H1 (cell line): ENCODE data around the gene ALDH1A2. TPM values are rescaled to one million over a fixed set of nuclear protein-coding genes. Genes with fewer than 3 reads are reported as not detected.

Experiments used
- CTCF ChIA-PET: fragments of 300-600 bp; sonication (Branson Sonifier 250); formaldehyde crosslinking; loops from one replicate; lab custom pipeline; 2021; ENCODE audit not compliant: partially characterized antibody; lab: Charles Lee
- POLR2A ChIA-PET: fragments of 300-600 bp; sonication (Branson Sonifier 250); formaldehyde crosslinking; loops from one replicate; lab custom pipeline; 2021; ENCODE audit warnings: inconsistent platforms; ENCODE audit not compliant: partially characterized antibody; lab: Charles Lee
- DNase-seq, 2 experiments: peaks; one replicate each; pipeline versions ENCODE4 v3.0.0 to v3.0.0-alpha.2; 2010 to 2022; ENCODE audit warnings: low spot score in 2 of 2, low read depth in 1 of 2, mixed read lengths in 1 of 2
- FAIRE-seq: peaks from 2 replicates; lab custom pipeline; 2011; peaks lifted over from hg19 to GRCh38; lab: Jason Lieb, UNC
- H2AFZ ChIP-seq: 2 replicates; pipeline ENCODE4 v1.8.1; 2012; ENCODE audit warnings: low read length, inconsistent platforms
- H2AK5ac ChIP-seq: 2 replicates; pipeline ENCODE4 v1.6.1; 2013; ENCODE audit warnings: low read depth, low read length
- H2BK120ac ChIP-seq: replicated peaks from 2 replicates; pipeline ENCODE3; 2013; ENCODE audit warnings: low read depth, low read length, inconsistent platforms
- H2BK12ac ChIP-seq: 2 replicates; pipeline ENCODE4 v1.6.1; 2013; ENCODE audit warnings: low read depth, low read length
- H2BK15ac ChIP-seq: 2 replicates; pipeline ENCODE4 v1.6.1; 2013; ENCODE audit warnings: low read length
- H2BK20ac ChIP-seq: 2 replicates; pipeline ENCODE4 v1.6.1; 2013; ENCODE audit warnings: low read length
- H2BK5ac ChIP-seq: 2 replicates; pipeline ENCODE4 v1.6.1; 2013; ENCODE audit warnings: low read depth, low read length
- H3K14ac ChIP-seq: 2 replicates; pipeline ENCODE4 v1.6.1; 2013; ENCODE audit warnings: inconsistent platforms; ENCODE audit not compliant: insufficient read length
- H3K18ac ChIP-seq: 2 replicates; pipeline ENCODE4 v1.6.1; 2013; ENCODE audit warnings: low read length; ENCODE audit errors: extremely low read depth
- H3K23ac ChIP-seq: 2 replicates; pipeline ENCODE4 v1.6.1; 2013; ENCODE audit warnings: inconsistent platforms; ENCODE audit not compliant: insufficient read length
- H3K23me2 ChIP-seq: 2 replicates; pipeline ENCODE4 v1.6.1; 2013; ENCODE audit warnings: low read depth, low read length
- H3K27ac ChIP-seq: 2 replicates; pipeline ENCODE4 v1.6.1; 2011; ENCODE audit warnings: low read depth, low read length, inconsistent platforms
- H3K27me3 ChIP-seq, 4 experiments: replicated peaks in 1 of 4; 1 replicate in 1 of 4; 2 replicates in 3 of 4; pipeline versions ENCODE4 v1.6.1 to v1.8.1; 2011 to 2013; ENCODE audit warnings: low read length in 3 of 4, mild to moderate bottlenecking in 3 of 4, inconsistent platforms in 2 of 4, mixed read lengths in 2 of 4, moderate library complexity in 1 of 4; ENCODE audit not compliant: control insufficient read depth in 3 of 4, insufficient read depth in 3 of 4; ENCODE audit errors: extremely low read depth in 1 of 4
- H3K36me3 ChIP-seq, 4 experiments: 2 replicates each; pipeline versions ENCODE4 v1.6.1 to v1.8.1; 2011 to 2013; ENCODE audit warnings: mild to moderate bottlenecking in 4 of 4, low read length in 3 of 4, moderate library complexity in 2 of 4, control low read depth in 1 of 4, inconsistent platforms in 1 of 4; ENCODE audit not compliant: insufficient read depth in 4 of 4, control insufficient read depth in 2 of 4
- H3K4ac ChIP-seq: replicated peaks from 2 replicates; pipeline ENCODE3; 2013; ENCODE audit warnings: low read length, low read depth, mixed read lengths, inconsistent platforms; ENCODE audit not compliant: insufficient read length
- H3K4me1 ChIP-seq, 4 experiments: replicated peaks in 1 of 4; 1 replicate in 1 of 4; 2 replicates in 3 of 4; pipeline versions ENCODE4 v1.6.1 to v1.8.1; 2011 to 2013; ENCODE audit warnings: low read length in 3 of 4, inconsistent platforms in 2 of 4, mixed read lengths in 1 of 4; ENCODE audit not compliant: insufficient read depth in 4 of 4, control insufficient read depth in 3 of 4
- H3K4me2 ChIP-seq, 2 experiments: 2 replicates each; pipeline versions ENCODE4 v1.6.1 to v1.8.1; 2011 to 2013; ENCODE audit warnings: low read depth in 2 of 2, low read length in 2 of 2, control low read depth in 1 of 2, inconsistent platforms in 1 of 2, mild to moderate bottlenecking in 1 of 2; ENCODE audit not compliant: insufficient read depth in 1 of 2
- H3K4me3 ChIP-seq, 4 experiments: fragments of 200-600, 300-600 bp in 1 of 4; sonication (generic), shearing (Covaris generic), sonication (Bioruptor Twin) in 1 of 4; 2 replicates each; pipeline versions ENCODE4 v1.5.1 to v1.8.1; 2011 to 2016; ENCODE audit warnings: low read length in 4 of 4, low read depth in 3 of 4, control low read depth in 2 of 4, inconsistent platforms in 2 of 4, mild to moderate bottlenecking in 2 of 4, mixed read lengths in 1 of 4, moderate library complexity in 1 of 4; ENCODE audit not compliant: insufficient read depth in 2 of 4; ENCODE audit errors: extremely low read depth in 1 of 4
- H3K56ac ChIP-seq: replicated peaks from 2 replicates; pipeline ENCODE3; 2013; ENCODE audit warnings: low read depth, mild to moderate bottlenecking, mixed read lengths, low read length, inconsistent platforms; ENCODE audit not compliant: insufficient read length
- H3K79me1 ChIP-seq: 2 replicates; pipeline ENCODE4 v1.6.1; 2013; ENCODE audit warnings: low read depth, low read length, control low read depth
- H3K79me2 ChIP-seq, 2 experiments: 2 replicates each; pipeline versions ENCODE4 v1.6.1 to v1.8.1; 2012 to 2013; ENCODE audit warnings: low read length in 2 of 2, mild to moderate bottlenecking in 2 of 2, inconsistent platforms in 1 of 2; ENCODE audit not compliant: insufficient read depth in 2 of 2, control insufficient read depth in 1 of 2
- H3K9ac ChIP-seq, 4 experiments: replicated peaks in 1 of 4; 1 replicate in 1 of 4; 2 replicates in 3 of 4; pipeline versions ENCODE4 v1.6.1 to v1.8.1; 2011 to 2013; ENCODE audit warnings: low read depth in 3 of 4, low read length in 3 of 4, control low read depth in 2 of 4, mild to moderate bottlenecking in 2 of 4, moderate library complexity in 2 of 4, inconsistent platforms in 1 of 4; ENCODE audit errors: extremely low read depth in 1 of 4
- H3K9me3 ChIP-seq, 2 experiments: 2 replicates each; pipeline versions ENCODE4 v1.6.1 to v1.8.1; 2012 to 2013; ENCODE audit warnings: mild to moderate bottlenecking in 2 of 2, moderate library complexity in 2 of 2, control low read depth in 1 of 2, inconsistent platforms in 1 of 2, low read depth in 1 of 2, low read length in 1 of 2, mixed read lengths in 1 of 2; ENCODE audit not compliant: insufficient read depth in 2 of 2
- H4K20me1 ChIP-seq, 2 experiments: replicated peaks in 1 of 2; 2 replicates each; pipeline versions ENCODE3 to v1.8.1; 2011 to 2013; ENCODE audit warnings: inconsistent platforms in 2 of 2, low read length in 2 of 2, mild to moderate bottlenecking in 1 of 2; ENCODE audit not compliant: insufficient read depth in 2 of 2, control insufficient read depth in 1 of 2
- H4K5ac ChIP-seq: 2 replicates; pipeline ENCODE4 v1.6.1; 2013; ENCODE audit warnings: low read length, low read depth, mixed read lengths, inconsistent platforms; ENCODE audit not compliant: insufficient read length
- H4K8ac ChIP-seq: 2 replicates; pipeline ENCODE4 v1.8.0; 2013; ENCODE audit warnings: mild to moderate bottlenecking, moderate library complexity, low read length, inconsistent platforms; ENCODE audit not compliant: insufficient read depth; ENCODE audit errors: extremely low read depth
- H4K91ac ChIP-seq: replicated peaks from 2 replicates; pipeline ENCODE3; 2013; ENCODE audit warnings: low read length, mixed read lengths, inconsistent platforms; ENCODE audit not compliant: insufficient read length
- BRCA1 ChIP-seq: IDR thresholded peaks from 2 replicates; pipeline ENCODE4 v1.6.1; 2012; ENCODE audit warnings: low read depth, low read length, improper control_type of control experiment
- CHD2 ChIP-seq: IDR thresholded peaks from 2 replicates; pipeline ENCODE4 v1.6.1; 2012; ENCODE audit warnings: low read length, improper control_type of control experiment
- CTCF ChIP-seq, 3 experiments: IDR thresholded peaks; 1 replicate in 2 of 3; 2 replicates in 1 of 3; pipeline versions ENCODE4 v1.5.1 to v1.6.1; 2011; ENCODE audit warnings: low read length in 3 of 3, mild to moderate bottlenecking in 3 of 3, inconsistent platforms in 2 of 3, low read depth in 1 of 3, moderate library complexity in 1 of 3; ENCODE audit not compliant: insufficient read depth in 1 of 3; ENCODE audit errors: control extremely low read depth in 1 of 3
- E2F6 ChIP-seq: IDR thresholded peaks from 2 replicates; pipeline ENCODE4 v1.6.1; 2012; ENCODE audit warnings: inconsistent platforms
- EP300 ChIP-seq, 2 experiments: IDR thresholded peaks; 1 replicate in 1 of 2; 2 replicates in 1 of 2; pipeline ENCODE4 v1.6.1; 2011 to 2012; ENCODE audit warnings: low read depth in 2 of 2, low read length in 2 of 2, mild to moderate bottlenecking in 2 of 2, borderline replicate concordance in 1 of 2, inconsistent platforms in 1 of 2, moderate library complexity in 1 of 2
- HDAC2 ChIP-seq, 2 experiments: fragments of 300-600 bp in 1 of 2; sonication (generic) in 1 of 2; IDR thresholded peaks; 2 replicates each; pipeline ENCODE4 v1.6.1; 2011 to 2012; ENCODE audit warnings: low read depth in 2 of 2, low read length in 2 of 2, mild to moderate bottlenecking in 2 of 2, moderate library complexity in 2 of 2, borderline replicate concordance in 1 of 2, inconsistent platforms in 1 of 2
- TBP ChIP-seq: IDR thresholded peaks from 2 replicates; pipeline ENCODE4 v1.6.1; 2011; ENCODE audit warnings: low read depth, low read length, improper control_type of control experiment
- YY1 ChIP-seq: IDR thresholded peaks from 2 replicates; pipeline ENCODE4 v1.6.1; 2011; ENCODE audit warnings: low read depth, mild to moderate bottlenecking, low read length
- ZNF274 ChIP-seq: IDR thresholded peaks from 2 replicates; pipeline ENCODE4 v1.7.0; 2012; ENCODE audit warnings: low read length, borderline replicate concordance; ENCODE audit errors: extremely low read depth
- WGBS, 2 experiments: shearing (Covaris generic) in 1 of 2; methylation state at CpG; one replicate each; pipeline versions ENCODE4 v1.1.6 to v1.1.7; 2013 to 2015; ENCODE audit warnings: low lambda C conversion rate in 2 of 2, mixed read lengths in 2 of 2, inconsistent platforms in 1 of 2, low coverage in 1 of 2, missing lambda C conversion rate in 1 of 2; ENCODE audit not compliant: insufficient replicate concordance in 2 of 2, insufficient coverage in 1 of 2, insufficient read length in 1 of 2; ENCODE audit errors: extremely low coverage in 1 of 2, missing lambda C conversion rate in 1 of 2; 5-methylcytosine and 5-hydroxymethylcytosine counted together
- polyA plus RNA-seq, 7 experiments: library from polyadenylated mRNA; depleted of rRNA in 3 of 7; stranded (reverse) in 5 of 7; unstranded in 2 of 7; fragments of >200 nt in 5 of 7; fragments of 200-250 nt in 2 of 7; gene quantifications; 1 replicate in 5 of 7; 2 replicates in 1 of 7; 4 replicates in 1 of 7; pipeline versions ENCODE4 v1.2.1 to v1.2.3, GENCODE V29; 2011 to 2013; ENCODE audit warnings: missing spikeins in 2 of 7, mixed read lengths in 2 of 7
- total RNA-seq: library from RNA; stranded (reverse); fragmentation: NEBNext Ultra II Directional; extraction: Animal tissue kit (Norgen Biotek cat#: 25700); gene quantifications from 2 replicates; pipeline ENCODE4 v1.2.1, GENCODE V29; 2021

ALDH1A2 gene
- total and polyA plus RNA-seq, 2 of the 8 experiments (the other 6 are each of a cell fraction or from before 2014, with no cell fraction given) = 0.06 to 0.24 TPM

- WGBS, 2 experiments = 96% methylated on average over 8 of the region's 8 CpGs; no CpG with 5 or more reads in 1 of the 2 experiments
- no peaks in the 10 kb centered on the region for H3K27me3 ChIP-seq
- CTCF ChIA-PET = no interaction called here
- H2AFZ ChIP-seq = peak overlapping the region; percentile 9; the same call in 1 of the 2 replicates
- no peak overlapping the region for H4K8ac ChIP-seq
- H3K56ac ChIP-seq = no peak overlapping the region
- H3K36me3 ChIP-seq = no peaks in the 10 kb centered on the region
- H3K4me3 ChIP-seq = no peak overlapping the region
- no peak overlapping the region for H3K14ac ChIP-seq
- no peak overlapping the region for H2AK5ac ChIP-seq
- H3K79me2 ChIP-seq = no peaks in the 10 kb centered on the region
- no peak overlapping the region for H3K18ac ChIP-seq
- no peaks in the 10 kb centered on the region for H3K4me1 ChIP-seq
- H2BK15ac ChIP-seq = no peak overlapping the region
- no peak overlapping the region for H3K9ac ChIP-seq
- H4K5ac ChIP-seq = no peak overlapping the region
- POLR2A ChIA-PET = no interaction called here
- DNase-seq = no peak
- no peak overlapping the region for H2BK5ac ChIP-seq
- TF ChIP-seq CTCF (IDR thresholded peaks at IDR 0.05; ENCODE audit: control extremely low read depth in 1 of 3, insufficient read depth in 1 of 3, low read depth in 1 of 3, low read length in 3 of 3) (no peak), EP300 (IDR thresholded peaks at IDR 0.05; ENCODE audit: borderline replicate concordance in 1 of 2, low read depth in 2 of 2, low read length in 2 of 2) (no peak), CHD2 (no peak), YY1 (no peak), ZNF274 (no peak), TBP (no peak), HDAC2 (IDR thresholded peaks at IDR 0.05; ENCODE audit: borderline replicate concordance in 1 of 2, low read depth in 2 of 2, low read length in 2 of 2) (no peak), E2F6 (no peak), BRCA1 (no peak)
- TF ChIP-seq, all 59 proteins: peak for 0
- Histone ChIP-seq H2BK12ac (peak overlapping the region; percentile 53), H2BK20ac (no peak overlapping the region), H3K23ac (no peak overlapping the region), H3K4me2 (no peak overlapping the region), H3K4ac (no peak overlapping the region), H4K20me1 (peaks cover 0 to 1% of the 10 kb centered on the region in 2 experiments), H3K9me3 (no peaks in the 10 kb centered on the region), H2BK120ac (no peak overlapping the region), H3K79me1 (no peaks in the 10 kb centered on the region), H3K23me2 (peaks cover 3% of the 10 kb centered on the region; the same call in 1 of the 2 replicates), H4K91ac (no peak overlapping the region), H3K27ac (no peak overlapping the region)
- FAIRE-seq = no peak
Observed at GRCh38 chr15:57950381-57950946, 115.0 kb downstream of the ALDH1A2 start.
